ENCODE results near the gene LTC4S. TPM values are rescaled to one million over a fixed set of nuclear protein-coding genes. Genes with fewer than 3 reads are reported as not detected.
"Not testable (repeated sequence)": the region's sequence is repeated elsewhere in the genome, so short reads cannot be mapped to it uniquely, and the experiment has no call there.

The LTC4S gene, protein sequence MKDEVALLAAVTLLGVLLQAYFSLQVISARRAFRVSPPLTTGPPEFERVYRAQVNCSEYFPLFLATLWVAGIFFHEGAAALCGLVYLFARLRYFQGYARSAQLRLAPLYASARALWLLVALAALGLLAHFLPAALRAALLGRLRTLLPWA
- 1.9 TPM for polyA plus RNA-seq (2012; ENCODE audit: insufficient read depth, insufficient read length)

- H3K4me3 ChIP-seq (ENCODE audit: low read length) = no peak within 1 kb of the TSS
- DNase-seq (ENCODE audit: low read depth, low spot score) = peak; percentile 53
Measured at GRCh38 chr5:179793468-179794139, at the start of gene LTC4S. Gene LTC4S (plus strand): TSS chr5:179793986. CDS start chr5:179794081, 95 bp downstream.

GRCh38 chr5:179744106-179744505 lies 49.7 kb upstream of the LTC4S start:
- DNase-seq (ENCODE audit: low read depth, low spot score); H3K4me3 ChIP-seq (ENCODE audit: low read length): not testable (repeated sequence)

DNA sequence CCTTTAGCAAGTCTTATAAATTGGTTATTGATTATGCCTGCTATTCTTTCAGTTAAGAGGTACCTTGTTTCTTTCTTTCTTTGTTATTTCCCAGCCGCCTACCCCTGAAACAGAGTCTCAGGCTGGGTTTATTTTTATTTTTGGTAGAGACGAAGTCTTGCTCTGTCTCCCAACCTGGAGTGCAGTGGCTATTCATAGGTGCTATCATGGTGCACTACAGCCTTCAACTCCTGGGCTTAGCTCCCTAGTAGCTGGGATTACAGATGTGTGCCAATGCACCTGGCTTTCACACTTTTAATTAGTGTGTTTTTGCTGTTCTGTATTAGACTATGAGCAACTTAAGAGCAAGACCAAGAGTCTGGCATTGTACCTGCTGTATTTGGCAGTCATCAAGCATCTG lies 46.9 kb upstream of the LTC4S start:
- no peak for DNase-seq (ENCODE audit: low read depth, low spot score)
- H3K4me3 ChIP-seq (ENCODE audit: low read length) = no peak overlapping the region

- DNase-seq (ENCODE audit: low read depth, low spot score) = no peak
- H3K4me3 ChIP-seq (ENCODE audit: low read length) = no peak overlapping the region
Measured at GRCh38 chr5:179747811-179748210, 46.0 kb upstream of the LTC4S start.

DNA sequence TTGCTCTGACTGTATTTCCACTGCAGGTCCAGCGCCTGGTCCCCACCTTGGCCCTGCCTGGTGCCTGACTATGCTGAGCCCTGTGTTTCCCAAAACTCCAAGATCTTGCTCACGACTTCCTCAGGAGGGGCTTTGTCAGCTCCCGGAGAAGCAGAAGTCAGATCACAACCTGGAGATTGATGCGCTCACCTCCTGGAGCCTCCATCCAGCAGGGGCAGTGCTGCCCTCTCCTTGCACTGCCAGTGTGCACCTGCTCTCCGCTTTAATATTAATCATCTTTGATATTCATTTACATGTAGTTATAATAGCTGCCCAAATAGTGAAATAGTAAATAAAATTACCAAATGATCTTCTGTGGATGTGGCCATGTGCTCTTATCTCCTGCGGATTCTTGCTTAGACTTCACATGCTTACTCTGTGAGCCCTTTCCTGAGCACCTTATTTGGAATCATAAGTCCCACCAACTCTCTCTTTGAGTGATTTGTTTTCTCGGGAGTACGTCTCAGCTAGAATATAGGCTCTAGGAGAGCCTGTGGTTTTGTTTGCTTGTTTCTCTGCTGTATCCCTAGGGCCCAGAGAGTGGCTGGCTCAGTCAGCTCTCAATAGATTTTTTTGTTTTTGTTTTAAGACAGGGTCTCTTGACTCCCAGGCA lies 43.8 kb upstream of the LTC4S start:
- H3K4me3 ChIP-seq (ENCODE audit: low read length) = no peak overlapping the region
- no peak for DNase-seq (ENCODE audit: low read depth, low spot score)

GRCh38 chr5:179753971-179754370 lies 39.8 kb upstream of the LTC4S start:
- no peak for DNase-seq (ENCODE audit: low read depth, low spot score)
- no peak overlapping the region for H3K4me3 ChIP-seq (ENCODE audit: low read length)

GRCh38 chr5:179755022-179755421 lies 38.8 kb upstream of the LTC4S start:
- H3K4me3 ChIP-seq (ENCODE audit: low read length) = no peak overlapping the region
- no peak for DNase-seq (ENCODE audit: low read depth, low spot score)

GRCh38 chr5:179758955-179759354 lies 34.8 kb upstream of the LTC4S start:
- no peak for DNase-seq (ENCODE audit: low read depth, low spot score)
- no peak overlapping the region for H3K4me3 ChIP-seq (ENCODE audit: low read length)

- peak; percentile 28 for DNase-seq (ENCODE audit: low read depth, low spot score)
- H3K4me3 ChIP-seq (ENCODE audit: low read length) = no peak overlapping the region
Measured at GRCh38 chr5:179759581-179760551, 33.9 kb upstream of the LTC4S start.

DNA sequence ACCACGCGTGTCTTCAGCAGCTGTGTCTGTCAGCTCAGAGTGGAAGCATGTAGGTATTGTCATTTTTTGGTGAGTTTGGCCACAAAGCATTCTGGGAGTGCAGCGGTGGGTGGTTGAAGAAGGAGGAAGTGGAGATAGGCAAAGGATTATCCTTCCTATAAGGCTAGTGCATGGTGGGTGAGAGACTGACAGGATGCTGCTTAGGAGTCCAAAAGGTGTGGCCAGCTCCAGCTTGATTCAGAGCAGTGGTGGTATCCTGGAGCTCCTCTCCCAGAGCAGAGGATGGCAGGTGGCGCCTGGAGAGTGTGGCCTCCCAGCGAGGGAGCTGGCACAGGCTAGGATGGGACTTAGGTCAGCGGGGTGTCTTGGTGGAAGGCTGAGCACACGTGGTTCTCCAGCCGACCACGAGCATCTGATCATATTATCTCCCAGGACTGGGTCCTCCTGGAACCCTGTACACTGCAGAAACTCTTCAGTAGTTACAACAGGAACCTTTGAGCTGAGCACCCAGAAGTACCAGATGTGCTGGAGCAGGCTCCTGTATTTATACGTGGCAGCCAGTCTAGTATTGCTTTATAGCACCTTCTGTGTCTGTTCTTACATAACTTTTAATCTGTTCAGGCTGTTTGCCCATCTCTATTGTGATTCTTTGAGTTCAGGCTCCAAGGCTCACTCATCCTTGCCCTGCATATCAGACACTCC lies 31.6 kb upstream of the LTC4S start:
- peak; percentile 61 for DNase-seq (ENCODE audit: low read depth, low spot score)
- H3K4me3 ChIP-seq (ENCODE audit: low read length) = no peak overlapping the region

DNA sequence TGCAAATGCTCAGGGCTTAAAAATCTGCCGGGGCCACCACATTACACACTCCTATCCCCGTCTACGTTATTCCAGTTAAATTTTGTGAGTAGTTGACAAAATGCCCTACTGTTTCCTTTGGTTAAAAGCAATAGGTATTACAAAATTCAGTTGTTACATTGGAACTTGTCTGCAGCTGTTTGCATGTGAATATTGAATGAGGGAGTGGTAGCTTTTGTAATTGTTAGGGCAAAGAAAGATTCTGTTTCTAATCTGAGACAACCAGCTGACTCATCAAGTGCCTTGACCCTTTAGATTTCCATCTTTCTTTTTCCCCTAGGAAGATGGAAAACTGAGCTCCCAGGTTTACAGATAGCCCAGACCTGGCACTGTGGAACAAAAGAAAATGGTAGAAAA lies 31.0 kb upstream of the LTC4S start:
- DNase-seq (ENCODE audit: low read depth, low spot score) = no peak
- H3K4me3 ChIP-seq (ENCODE audit: low read length) = no peak overlapping the region

DNA sequence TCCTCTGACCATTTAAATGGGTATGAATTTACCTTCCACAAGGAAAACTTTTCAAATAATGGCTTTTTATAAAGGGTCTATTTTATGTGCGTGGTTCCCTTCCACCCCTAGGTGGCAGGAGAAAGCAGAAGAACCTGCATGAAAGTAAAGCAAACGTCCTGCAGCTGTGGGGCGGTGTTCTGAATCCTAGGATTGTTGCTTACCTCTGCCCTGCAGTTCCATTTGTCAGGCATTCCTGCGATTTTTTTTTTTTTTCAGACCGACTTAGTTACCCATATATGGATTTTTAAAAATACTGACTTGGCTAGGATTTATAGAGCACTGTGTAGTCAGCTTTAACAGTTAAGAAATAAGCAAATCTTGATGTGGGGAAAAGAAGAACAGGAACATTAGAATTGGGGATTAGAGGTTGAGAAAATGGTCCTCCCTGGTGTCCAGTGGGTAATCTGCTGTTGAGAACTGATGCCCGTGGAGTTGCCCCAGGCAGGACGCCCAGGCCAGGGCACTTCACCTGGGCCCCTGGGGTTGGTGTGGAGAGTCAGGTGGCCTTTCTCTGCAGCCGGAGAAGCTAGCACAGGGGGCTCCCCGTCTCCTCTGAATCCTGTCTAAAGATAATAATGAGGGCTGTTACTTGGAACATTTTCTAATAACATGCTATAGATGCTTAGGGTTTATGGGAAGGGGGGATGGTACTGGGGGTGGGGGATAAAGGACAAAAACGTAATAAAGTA lies 30.4 kb upstream of the LTC4S start:
- peak; percentile 60 for DNase-seq (ENCODE audit: low read depth, low spot score)
- no peak overlapping the region for H3K4me3 ChIP-seq (ENCODE audit: low read length)

- H3K4me3 ChIP-seq (ENCODE audit: low read length) = no peak overlapping the region
- DNase-seq (ENCODE audit: low read depth, low spot score) = no peak
Measured at GRCh38 chr5:179764056-179764455, 29.7 kb upstream of the LTC4S start.

- no peak for DNase-seq (ENCODE audit: low read depth, low spot score)
- no peak overlapping the region for H3K4me3 ChIP-seq (ENCODE audit: low read length)
Measured at GRCh38 chr5:179765400-179765799, 28.4 kb upstream of the LTC4S start.

DNA sequence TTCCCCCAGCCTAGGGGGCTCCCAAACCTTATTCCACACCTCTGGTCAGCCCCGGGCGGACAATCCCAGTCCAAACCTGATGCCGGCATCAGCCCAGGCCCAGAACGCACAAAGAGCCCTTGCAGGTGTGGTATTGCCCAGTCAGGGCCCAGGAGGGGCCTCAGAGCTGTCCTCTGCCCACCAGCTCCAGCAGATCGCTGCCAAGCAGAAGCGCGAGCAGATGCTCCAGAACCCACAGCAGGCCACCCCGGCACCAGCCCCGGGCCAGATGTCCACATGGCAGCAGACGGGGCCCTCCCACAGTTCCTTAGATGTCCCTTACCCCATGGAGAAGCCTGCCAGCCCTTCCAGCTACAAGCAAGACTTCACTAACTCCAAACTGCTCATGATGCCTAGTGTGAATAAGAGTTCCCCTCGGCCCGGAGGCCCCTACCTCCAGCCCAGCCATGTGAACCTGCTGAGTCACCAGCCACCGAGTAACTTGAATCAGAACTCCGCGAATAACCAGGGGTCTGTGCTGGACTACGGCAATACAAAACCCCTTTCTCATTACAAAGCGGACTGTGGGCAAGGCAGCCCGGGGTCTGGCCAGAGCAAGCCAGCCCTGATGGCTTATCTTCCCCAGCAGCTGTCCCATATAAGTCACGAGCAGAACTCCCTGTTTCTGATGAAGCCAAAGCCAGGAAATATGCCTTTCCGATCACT lies 27.6 kb upstream of the LTC4S start:
- no peak for DNase-seq (ENCODE audit: low read depth, low spot score)
- no peak overlapping the region for H3K4me3 ChIP-seq (ENCODE audit: low read length)

DNA sequence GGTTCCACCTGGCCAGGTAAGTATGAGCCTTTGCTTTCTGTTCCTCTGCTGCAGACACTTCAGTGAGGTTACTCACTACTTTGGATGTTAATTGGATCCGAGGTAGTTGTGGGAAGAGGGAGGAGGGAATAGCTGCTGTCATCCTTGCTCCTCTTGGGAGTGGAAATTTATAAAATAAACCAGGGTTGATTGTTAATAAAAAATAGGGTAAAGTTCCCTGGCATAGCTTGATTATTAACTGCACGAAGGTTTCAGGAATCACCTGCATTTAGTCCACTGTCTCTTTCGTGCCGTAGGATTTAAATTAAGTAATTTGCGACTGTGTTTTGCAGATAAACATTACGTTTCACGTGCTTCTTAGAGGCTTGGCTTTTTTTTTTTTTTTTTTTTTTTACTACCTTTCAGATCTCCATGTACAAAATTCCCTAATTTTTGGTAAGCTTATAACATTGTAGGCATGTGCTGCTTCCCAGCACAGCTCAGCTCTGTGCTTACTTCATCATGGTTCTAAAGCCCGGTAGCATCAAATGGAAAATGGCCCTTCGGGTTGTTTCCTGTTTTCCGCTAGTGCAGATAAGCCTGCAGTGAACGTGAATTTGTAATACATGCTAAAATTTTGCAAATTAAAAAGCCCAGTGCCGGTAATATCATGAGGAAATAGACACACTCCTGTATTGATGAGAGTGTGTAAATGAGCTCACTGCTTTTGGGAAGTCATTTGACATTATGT lies 26.9 kb upstream of the LTC4S start:
- no peak for DNase-seq (ENCODE audit: low read depth, low spot score)
- no peak overlapping the region for H3K4me3 ChIP-seq (ENCODE audit: low read length)

DNA sequence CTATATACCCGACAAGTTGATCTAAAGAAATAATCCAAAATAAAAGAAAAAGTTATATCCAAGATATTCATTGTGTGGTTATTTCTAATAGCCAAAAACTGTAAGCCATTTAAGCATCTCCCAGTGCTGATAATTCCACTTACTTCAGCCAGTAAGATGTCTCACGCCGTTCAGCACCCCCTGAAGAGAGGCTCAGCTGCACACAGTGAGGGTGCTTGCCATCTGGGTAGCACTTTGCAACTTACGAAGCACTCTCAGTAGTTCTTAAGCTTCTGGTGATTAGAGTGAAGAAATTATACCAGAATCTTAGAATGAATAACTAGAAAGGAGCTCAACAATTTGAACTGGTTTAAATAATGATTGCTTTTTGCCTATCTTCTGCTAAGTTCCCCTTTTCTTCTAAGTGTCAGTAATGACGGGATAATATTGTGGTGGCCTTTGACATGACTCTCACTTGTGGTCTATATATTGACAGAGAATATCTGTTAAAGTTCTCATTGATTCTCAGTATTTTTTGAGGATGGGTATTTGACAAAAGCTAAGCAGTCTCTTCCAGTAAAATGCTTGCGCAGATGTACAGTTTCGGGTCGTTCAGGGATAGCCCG lies 26.2 kb upstream of the LTC4S start:
- no peak overlapping the region for H3K4me3 ChIP-seq (ENCODE audit: low read length)
- DNase-seq (ENCODE audit: low read depth, low spot score) = no peak

Data from Jurkat, Clone E6-1 (cell line).